Activated CD8-positive, alpha-beta memory T cell treated with anti-CD3 and anti-CD28 coated beads, Interleukin-2, amount 50 U/mL, for 24 hours (primary cell): ENCODE data around the gene KCNQ5.

Experiments
- DNase-seq: peaks from one replicate; pipeline ENCODE4 v3.0.0-alpha.2; 2020; ENCODE audit errors: extremely low read depth

The KCNQ5 gene

GRCh38 chr6:73116330-73116729 is 494.5 kb downstream of the KCNQ5 start:
- DNase-seq: no peak

- no peak for DNase-seq
Measured at GRCh38 chr6:73121421-73121993, 499.6 kb downstream of the KCNQ5 start.

GRCh38 chr6:73123632-73124329 is 501.9 kb downstream of the KCNQ5 start:
- no peak for DNase-seq

GRCh38 chr6:73129653-73130443 is 508.0 kb downstream of the KCNQ5 start:
- DNase-seq: peak; percentile 55

- DNase-seq: no peak
Measured at GRCh38 chr6:73131706-73132105, 509.8 kb downstream of the KCNQ5 start.

- DNase-seq: no peak
Measured at GRCh38 chr6:73134588-73134987, 512.7 kb downstream of the KCNQ5 start.

- no peak for DNase-seq
Measured at GRCh38 chr6:73139681-73140383, 518.0 kb downstream of the KCNQ5 start.

- DNase-seq: no peak
Measured at GRCh38 chr6:73143551-73143950, 521.7 kb downstream of the KCNQ5 start.

GRCh38 chr6:73144516-73144915 is 522.7 kb downstream of the KCNQ5 start:
- DNase-seq: no peak

- no peak for DNase-seq
Measured at GRCh38 chr6:73145690-73146089, 523.8 kb downstream of the KCNQ5 start.

- DNase-seq: no peak
Measured at GRCh38 chr6:73151732-73152131, 529.9 kb downstream of the KCNQ5 start.

- DNase-seq: no peak
Measured at GRCh38 chr6:73152556-73152955, 530.7 kb downstream of the KCNQ5 start.

GRCh38 chr6:73152966-73153757 is 531.3 kb downstream of the KCNQ5 start:
- no peak for DNase-seq

- no peak for DNase-seq
Measured at GRCh38 chr6:73156793-73157767, 535.2 kb downstream of the KCNQ5 start.

- no peak for DNase-seq
Measured at GRCh38 chr6:73157870-73158269, 536.0 kb downstream of the KCNQ5 start.

- DNase-seq: no peak
Measured at GRCh38 chr6:73169111-73169510, 547.2 kb downstream of the KCNQ5 start.

GRCh38 chr6:73169633-73170032 is 547.8 kb downstream of the KCNQ5 start:
- no peak for DNase-seq

GRCh38 chr6:73174646-73175045 is 552.8 kb downstream of the KCNQ5 start:
- DNase-seq: no peak

- no peak for DNase-seq
Measured at GRCh38 chr6:73176057-73176456, 554.2 kb downstream of the KCNQ5 start.

- DNase-seq: no peak
Measured at GRCh38 chr6:73177221-73177944, 555.5 kb downstream of the KCNQ5 start.
